Measurements from ENCODE around the gene FBXO48. TPM values are rescaled to one million over a fixed set of nuclear protein-coding genes. Genes with fewer than 3 reads are reported as not detected.
A peak's percentile ranks its signal among the peaks of the same experiment; 100 is the strongest.

FBXO48 gene
- total RNA-seq, 4 donors from 2014 or later: 0.61 to 0.95 (median 0.64) TPM

- Histone ChIP-seq H3K9me3 (no peaks in the 10 kb centered on the region), H3K27me3 (no peaks in the 10 kb centered on the region), H3K4me1 (peaks cover 0 to 35% (median 16%) of the 10 kb centered on the region in 3 donors), H3K36me3 (no peaks in the 10 kb centered on the region), H3K27ac (peak overlapping the region in 1 of 4 donors; percentile 19), H3K4me3 (no peak overlapping the region)
- 32 to 49% methylated on average over 10 of the region's 10 CpGs for WGBS, 2 donors
- TF ChIP-seq POLR2A (IDR thresholded peaks at IDR 0.05): no peak
- TF ChIP-seq CTCF (IDR thresholded peaks at IDR 0.05): no peak
- intact Hi-C loops (cut with DNase I): no loop called here
- no peak for DNase-seq
Measured at GRCh38 chr2:68426848-68427579, 40.1 kb downstream of the FBXO48 start.

GRCh38 chr2:68426446-68426845, 40.6 kb downstream of the FBXO48 start:
- no peak for DNase-seq
- no peaks in the 10 kb centered on the region for H3K9me3 ChIP-seq
- H3K4me1 ChIP-seq: peaks cover 0 to 29% (median 16%) of the 10 kb centered on the region in 3 donors
- no peaks in the 10 kb centered on the region for H3K27me3 ChIP-seq
- TF ChIP-seq CTCF (IDR thresholded peaks at IDR 0.05) (no peak), POLR2A (IDR thresholded peaks at IDR 0.05) (no peak)
- no peak overlapping the region for H3K27ac ChIP-seq
- H3K36me3 ChIP-seq: no peaks in the 10 kb centered on the region
- WGBS, 2 donors: 72 to 77% methylated on average over 1 of the region's 1 CpG
- H3K4me3 ChIP-seq: no peak overlapping the region
- intact Hi-C loops (cut with DNase I): no loop called here

- H3K27me3 ChIP-seq: no peaks in the 10 kb centered on the region
- no peak for TF ChIP-seq POLR2A (IDR thresholded peaks at IDR 0.05)
- TF ChIP-seq CTCF (IDR thresholded peaks at IDR 0.05): no peak
- no peak overlapping the region for H3K27ac ChIP-seq
- no peaks in the 10 kb centered on the region for H3K36me3 ChIP-seq
- 85% methylated on average over 2 to 3 of the region's 3 CpGs for WGBS, 2 donors
- DNase-seq: no peak
- peaks cover 0 to 27% (median 16%) of the 10 kb centered on the region in 3 donors for H3K4me1 ChIP-seq
- intact Hi-C loops (cut with DNase I): no loop called here
- no peak overlapping the region for H3K4me3 ChIP-seq
- H3K9me3 ChIP-seq: no peaks in the 10 kb centered on the region
Measured at GRCh38 chr2:68425503-68425902, 41.6 kb downstream of the FBXO48 start.

- Histone ChIP-seq H3K27me3 (no peaks in the 10 kb centered on the region), H3K27ac (no peak overlapping the region), H3K36me3 (no peaks in the 10 kb centered on the region), H3K9me3 (no peaks in the 10 kb centered on the region), H3K4me3 (no peak overlapping the region), H3K4me1 (peaks cover 0 to 27% (median 16%) of the 10 kb centered on the region in 3 donors)
- DNase-seq: no peak
- TF ChIP-seq POLR2A (IDR thresholded peaks at IDR 0.05): no peak
- TF ChIP-seq CTCF (IDR thresholded peaks at IDR 0.05): no peak
- intact Hi-C loops (cut with DNase I): no loop called here
- 53 to 56% methylated on average over 2 of the region's 2 CpGs for WGBS, 2 donors
Measured at GRCh38 chr2:68423966-68424650, 43.0 kb downstream of the FBXO48 start.

- TF ChIP-seq POLR2A (IDR thresholded peaks at IDR 0.05): no peak
- no peak for TF ChIP-seq CTCF (IDR thresholded peaks at IDR 0.05)
- H3K36me3 ChIP-seq: no peaks in the 10 kb centered on the region
- no peak overlapping the region for H3K27ac ChIP-seq
- H3K4me1 ChIP-seq: peaks cover 0 to 33% (median 10%) of the 10 kb centered on the region in 3 donors
- no peaks in the 10 kb centered on the region for H3K9me3 ChIP-seq
- no peaks in the 10 kb centered on the region for H3K27me3 ChIP-seq
- 58 to 90% methylated on average over 3 of the region's 3 CpGs for WGBS, 2 donors
- DNase-seq: no peak
- no peak overlapping the region for H3K4me3 ChIP-seq
- intact Hi-C loops (cut with DNase I): no loop called here
Measured at GRCh38 chr2:68420254-68420910, 46.7 kb downstream of the FBXO48 start.

All from esophagus squamous epithelium (tissue), 5 donors.